SK-N-SH (cell line): ENCODE results near the gene BCAS2. TPM values are rescaled to one million over a fixed set of nuclear protein-coding genes. Genes with fewer than 3 reads are reported as not detected.

Experiments used
- CTCF ChIA-PET: fragments of 300-600, 350-600 bp; formaldehyde crosslinking; extraction: SDS; loops from one replicate; lab custom pipeline; 2021; lab: Yijun Ruan, JAX
- POLR2A ChIA-PET: fragments of 350-600 bp; sonication (Branson Sonifier 250); formaldehyde crosslinking; extraction: SDS; loops from one replicate; lab custom pipeline; 2020; ENCODE audit warnings: antibody characterized with exemption, inconsistent platforms; lab: Yijun Ruan, JAX
- DNase-seq: peaks from one replicate; pipeline ENCODE4 v3.0.0; 2012
- H2AFZ ChIP-seq: fragments of 200-600 bp; sonication (generic); 2 replicates; pipeline ENCODE4 v1.8.1; 2016; ENCODE audit warnings: antibody characterized with exemption, mild to moderate bottlenecking, low read depth
- H3F3A ChIP-seq: fragments of 200-600 bp; sonication (generic); replicated peaks from 2 replicates; pipeline ENCODE3; 2016; ENCODE audit warnings: antibody characterized with exemption, mild to moderate bottlenecking; ENCODE audit not compliant: insufficient read depth
- H3K27ac ChIP-seq, 2 experiments: fragments of 200-500 bp in 1 of 2; fragments of 200-600 bp in 1 of 2; sonication (Bioruptor generic) in 1 of 2; sonication (generic), shearing (Covaris generic) in 1 of 2; 2 replicates each; pipeline versions ENCODE4 v1.5.1 to v1.6.1; 2014 to 2016; ENCODE audit warnings: low read depth in 2 of 2, inconsistent platforms in 1 of 2, low read length in 1 of 2, mild to moderate bottlenecking in 1 of 2, mixed read lengths in 1 of 2
- H3K27me3 ChIP-seq: fragments of 200-600 bp; sonication (generic), shearing (Covaris generic); 2 replicates; pipeline ENCODE4 v1.6.1; 2016; ENCODE audit warnings: mixed run types; ENCODE audit not compliant: insufficient read depth
- H3K36me3 ChIP-seq, 2 experiments: fragments of 200-500 bp in 1 of 2; fragments of 200-600 bp in 1 of 2; sonication (Bioruptor generic) in 1 of 2; sonication (generic) in 1 of 2; replicated peaks in 1 of 2; 2 replicates each; pipeline versions ENCODE3 to v1.5.1; 2014 to 2016; ENCODE audit warnings: low read length in 1 of 2, mild to moderate bottlenecking in 1 of 2; ENCODE audit not compliant: insufficient read depth in 2 of 2, control insufficient read depth in 1 of 2
- H3K4me1 ChIP-seq, 2 experiments: fragments of 200-500 bp in 1 of 2; fragments of 200-600 bp in 1 of 2; sonication (Bioruptor generic) in 1 of 2; sonication (generic), shearing (Covaris generic) in 1 of 2; 2 replicates each; pipeline versions ENCODE4 v1.5.1 to v1.6.1; 2014 to 2016; ENCODE audit warnings: low read depth in 1 of 2, low read length in 1 of 2, mixed run types in 1 of 2; ENCODE audit not compliant: insufficient read depth in 2 of 2, control insufficient read depth in 1 of 2
- H3K4me2 ChIP-seq: fragments of 200-600 bp; sonication (generic), shearing (Covaris generic); 2 replicates; pipeline ENCODE4 v1.6.1; 2017; ENCODE audit warnings: mixed run types
- H3K4me3 ChIP-seq, 2 experiments: fragments of 200-500 bp in 1 of 2; fragments of 200-600 bp in 1 of 2; sonication (Bioruptor generic) in 1 of 2; sonication (generic), shearing (Covaris generic) in 1 of 2; 2 replicates each; pipeline versions ENCODE4 v1.5.1 to v1.8.1; 2014 to 2016; ENCODE audit warnings: low read depth in 2 of 2, inconsistent platforms in 1 of 2, low read length in 1 of 2, mild to moderate bottlenecking in 1 of 2, mixed read lengths in 1 of 2, moderate library complexity in 1 of 2
- H3K79me2 ChIP-seq: fragments of 200-600 bp; sonication (generic); 2 replicates; pipeline ENCODE4 v1.8.1; 2017; ENCODE audit warnings: mild to moderate bottlenecking; ENCODE audit not compliant: insufficient read depth
- H3K9ac ChIP-seq: fragments of 200-600 bp; sonication (generic); 2 replicates; pipeline ENCODE4 v1.6.1; 2017; ENCODE audit warnings: mixed run types
- H3K9me2 ChIP-seq: fragments of 200-600 bp; sonication (generic); 2 replicates; pipeline ENCODE4 v1.6.1; 2017; ENCODE audit warnings: mixed run types
- H3K9me3 ChIP-seq: fragments of 200-600 bp; sonication (generic); 2 replicates; pipeline ENCODE4 v1.6.1; 2017; ENCODE audit warnings: mixed run types, mild to moderate bottlenecking, moderate library complexity
- H4K20me1 ChIP-seq: fragments of 200-600 bp; sonication (generic); 2 replicates; pipeline ENCODE4 v1.6.1; 2017; ENCODE audit warnings: mild to moderate bottlenecking, mixed run types; ENCODE audit not compliant: insufficient read depth
- EZH2phosphoT487 ChIP-seq: fragments of 200-600 bp; sonication (generic); IDR thresholded peaks from 2 replicates; pipeline ENCODE4 v1.6.1; 2017; ENCODE audit warnings: low read depth, mixed run types, mild to moderate bottlenecking, antibody characterized with exemption, moderate library complexity, borderline replicate concordance
- FOXJ3 ChIP-seq: sonication (generic); formaldehyde crosslinking; IDR thresholded peaks from 2 replicates; pipeline ENCODE4 v1.5.1; 2020; ENCODE audit warnings: mild to moderate bottlenecking, missing genetic modification reagents
- FOXM1 ChIP-seq: IDR thresholded peaks from 2 replicates; pipeline ENCODE4 v1.4.0; 2012; ENCODE audit warnings: low read depth, mild to moderate bottlenecking
- GABPA ChIP-seq: IDR thresholded peaks from 2 replicates; pipeline ENCODE4 v1.4.0; 2012; ENCODE audit warnings: low read depth, mild to moderate bottlenecking
- GATA2 ChIP-seq: sonication (generic); formaldehyde crosslinking; IDR thresholded peaks from 2 replicates; pipeline ENCODE4 v1.5.0; 2020; ENCODE audit warnings: mild to moderate bottlenecking, missing genetic modification reagents
- MAX ChIP-seq: IDR thresholded peaks from 2 replicates; pipeline ENCODE4 v1.4.0; 2012; ENCODE audit warnings: low read depth
- MEF2A ChIP-seq: IDR thresholded peaks from 2 replicates; pipeline ENCODE4 v1.4.0; 2012; ENCODE audit warnings: low read depth, borderline replicate concordance
- POLR2AphosphoS5 ChIP-seq: IDR thresholded peaks from 2 replicates; pipeline ENCODE4 v1.6.1; 2012; ENCODE audit warnings: low read depth, low read length
- RAD21 ChIP-seq: IDR thresholded peaks from 2 replicates; pipeline ENCODE4 v1.6.1; 2012; ENCODE audit warnings: mild to moderate bottlenecking, low read length
- REST ChIP-seq: IDR thresholded peaks from 2 replicates; pipeline ENCODE4 v1.6.1; 2012; ENCODE audit warnings: mild to moderate bottlenecking, low read depth, low read length, moderate library complexity
- SIN3A ChIP-seq: IDR thresholded peaks from 2 replicates; pipeline ENCODE4 v1.6.1; 2012; ENCODE audit warnings: low read depth, mild to moderate bottlenecking, low read length, moderate library complexity, borderline replicate concordance
- TCF12 ChIP-seq: IDR thresholded peaks from 2 replicates; pipeline ENCODE4 v1.4.0; 2012
- USF1 ChIP-seq: IDR thresholded peaks from 2 replicates; pipeline ENCODE4 v1.4.0; 2012; ENCODE audit warnings: low read depth, borderline replicate concordance
- USF2 ChIP-seq: fragments of 150-350 bp; IDR thresholded peaks from 2 replicates; pipeline ENCODE4 v1.6.1; 2017; ENCODE audit warnings: antibody characterized with exemption, low read length, low read depth, borderline replicate concordance
- ZBTB33 ChIP-seq: IDR thresholded peaks from 2 replicates; pipeline ENCODE4 v1.4.0; 2012; ENCODE audit warnings: low read depth, borderline replicate concordance
- WGBS: methylation state at CpG from one replicate; pipeline ENCODE4 v1.1.6; 2017; ENCODE audit warnings: low lambda C conversion rate; 5-methylcytosine and 5-hydroxymethylcytosine counted together
- polyA plus RNA-seq, 3 experiments: library from polyadenylated mRNA; depleted of rRNA; stranded (reverse); fragments of >200 nt; gene quantifications; 2 replicates each; pipeline ENCODE4 v1.2.3, GENCODE V29; 2012

Gene BCAS2
- polyA plus RNA-seq, 1 of the 3 experiments (the other 2 are of a cell fraction) = 19.6 TPM

GRCh38 chr1:114521396-114522263 is 59.8 kb downstream of the BCAS2 start:
- ChIA-PET CTCF (no interaction called here), POLR2A (no interaction called here)
- Histone ChIP-seq H3K27me3 (no peaks in the 10 kb centered on the region), H2AFZ (no peak overlapping the region), H3K27ac (no peak overlapping the region), H3K4me1 (no peaks in the 10 kb centered on the region), H4K20me1 (no peaks in the 10 kb centered on the region), H3K9me2 (no peaks in the 10 kb centered on the region), H3F3A (no peaks in the 10 kb centered on the region), H3K4me3 (no peak overlapping the region), H3K9me3 (no peaks in the 10 kb centered on the region), H3K4me2 (no peak overlapping the region), H3K9ac (no peak overlapping the region), H3K79me2 (no peaks in the 10 kb centered on the region), H3K36me3 (no peaks in the 10 kb centered on the region)
- TF ChIP-seq FOXJ3 = no peak
- TF ChIP-seq EZH2phosphoT487 = no peak
- no peak for TF ChIP-seq USF1
- no peak for TF ChIP-seq USF2
- TF ChIP-seq REST = no peak
- TF ChIP-seq MAX = no peak
- TF ChIP-seq GABPA = no peak
- no peak for TF ChIP-seq RAD21
- no peak for TF ChIP-seq TCF12
- no peak for TF ChIP-seq GATA2
- TF ChIP-seq POLR2AphosphoS5 = no peak
- no peak for TF ChIP-seq SIN3A
- TF ChIP-seq FOXM1 = no peak
- no peak for TF ChIP-seq MEF2A
- TF ChIP-seq ZBTB33 = no peak
- DNase-seq = no peak
- 65% methylated on average over 8 of the region's 8 CpGs for WGBS

Other genes starting within 250 kb of the BCAS2 start
- gene TRIM33, start 70.4 kb downstream of the BCAS2 start, polyA plus RNA-seq (2012; rRNA removed) = 6.3 and 9.1 TPM in 2 replicates
- gene DENND2C, start 88.4 kb upstream of the BCAS2 start, polyA plus RNA-seq (2012; rRNA removed) = 0.02 and 0.03 TPM in 2 replicates
- gene AMPD1, start 113.9 kb upstream of the BCAS2 start, polyA plus RNA-seq (2012; rRNA removed) = not detected in 2 replicates
- 15.9 and 23.3 TPM in 2 replicates for gene NRAS, start 135.2 kb upstream of the BCAS2 start, polyA plus RNA-seq (2012; rRNA removed)
- gene CSDE1, start 176.4 kb upstream of the BCAS2 start, polyA plus RNA-seq (2012; rRNA removed) = 151 and 249 TPM in 2 replicates
- 29.8 and 41.1 TPM in 2 replicates for gene SIKE1, start 199.1 kb upstream of the BCAS2 start, polyA plus RNA-seq (2012; rRNA removed)